Adrenal gland (tissue), 12 donors: ENCODE data around the gene UNC93A. TPM values are rescaled to one million over a fixed set of nuclear protein-coding genes. Genes with fewer than 3 reads are reported as not detected.
"Not testable (repeated sequence)": the region's sequence is repeated elsewhere in the genome, so short reads cannot be mapped to it uniquely, and the experiment has no call there.

Experiments used
- DNase-seq, 7 donors: peaks; one replicate each; pipeline ENCODE4 v3.0.0-alpha.2; 2019 to 2020
- H3K27ac ChIP-seq, 5 donors: fragments of 200-600 bp; sonication (generic) in 4 of 5; 1 replicate in 3 of 5; 2 replicates in 2 of 5; pipeline versions ENCODE4 v1.5.1 to v1.8.0; 2016 to 2020; ENCODE audit warnings: mild to moderate bottlenecking in 1 of 5
- H3K27me3 ChIP-seq: fragments of 200-600 bp; 2 replicates; pipeline ENCODE4 v1.8.0; 2021
- H3K36me3 ChIP-seq, 2 donors: fragments of 200-600 bp; replicated peaks in 1 of 2; 1 replicate in 1 of 2; 2 replicates in 1 of 2; pipeline versions ENCODE4 v1.5.1 to v1.8.0; 2018 to 2022
- H3K4me1 ChIP-seq, 2 donors: fragments of 200-600 bp; replicated peaks in 1 of 2; 1 replicate in 1 of 2; 2 replicates in 1 of 2; pipeline versions ENCODE4 v1.5.1 to v1.8.0; 2018 to 2021
- H3K4me3 ChIP-seq, 4 donors: fragments of 200-600 bp; sonication (generic) in 3 of 4; one replicate each; pipeline ENCODE4 v1.5.1; 2016 to 2018
- H3K9me3 ChIP-seq, 3 donors: fragments of 200-600 bp; sonication (generic) in 1 of 3; replicated peaks in 1 of 3; 1 replicate in 2 of 3; 2 replicates in 1 of 3; pipeline versions ENCODE4 v1.5.1 to v1.8.0; 2016 to 2021
- CTCF ChIP-seq, 6 experiments: fragments of 450-650 bp in 4 of 6; fragments of 200-600 bp in 2 of 6; sonication (generic) in 1 of 6; IDR thresholded peaks; 1 replicate in 5 of 6; 2 replicates in 1 of 6; pipeline versions ENCODE4 v1.5.1 to v1.8.0; 2016 to 2021; ENCODE audit warnings: antibody characterized with exemption in 6 of 6, mild to moderate bottlenecking in 2 of 6, moderate library complexity in 1 of 6
- POLR2A ChIP-seq, 2 donors: fragments of 450-650 bp; IDR thresholded peaks; one replicate each; pipeline ENCODE4 v1.6.1; 2017; ENCODE audit warnings: antibody characterized with exemption in 2 of 2, mild to moderate bottlenecking in 2 of 2, moderate library complexity in 1 of 2
- WGBS, 4 donors: extraction: QIAGEN DNeasy Blood & Tissue Kit in 2 of 4; methylation state at CpG; one replicate each; pipeline versions ENCODE4 v1.1.5 to v1.1.7; 2013 to 2017; 5-methylcytosine and 5-hydroxymethylcytosine counted together
- intact Hi-C, 2 donors: fragments of 100-400 bp; cut with DNase I; formaldehyde crosslinking; loops; one replicate each; pipeline versions ENCODE4 v1.14.1 to v1.15.0; 2022 to 2023
- polyA plus RNA-seq, 3 donors: library from polyadenylated mRNA; stranded (reverse); fragments of 200-250 nt in 2 of 3; fragments of 350-450 nt in 1 of 3; fragmentation: Illumina TruSeq in 1 of 3; extraction: RNeasy Lipid Tissue Mini Kit (QIAGEN cat#74804) in 1 of 3; gene quantifications; one replicate each; pipeline ENCODE4 v1.2.3, GENCODE V29; 2013 to 2014
- total RNA-seq, 9 donors: library from RNA; depleted of rRNA in 4 of 9; stranded (reverse); fragments of >200 nt in 4 of 9; fragments of 120-200 nt in 1 of 9; fragmentation: NEBNext Ultra II Directional in 1 of 9; extraction: Animal tissue kit (Norgen Biotek cat#: 25700) in 1 of 9; gene quantifications; one replicate each; pipeline versions ENCODE4 v1.1.0 to v1.2.4, GENCODE V29; 2013 to 2023
- donor health status: healthy with polysubstance abuse.
- donor health status: Bipolar disorder and iron deficiency.
- donor health status: DM: yes; HTN: yes; CAD: no.
- donor health status: DM: no; HTN: no; CAD: no.
- donor health status: DM: no; HTN: no; CAD: no.
- donor health status: DM: yes; HTN: yes; CAD: no.

The UNC93A gene
- total and polyA plus RNA-seq, 12 donors: not detected

DNA sequence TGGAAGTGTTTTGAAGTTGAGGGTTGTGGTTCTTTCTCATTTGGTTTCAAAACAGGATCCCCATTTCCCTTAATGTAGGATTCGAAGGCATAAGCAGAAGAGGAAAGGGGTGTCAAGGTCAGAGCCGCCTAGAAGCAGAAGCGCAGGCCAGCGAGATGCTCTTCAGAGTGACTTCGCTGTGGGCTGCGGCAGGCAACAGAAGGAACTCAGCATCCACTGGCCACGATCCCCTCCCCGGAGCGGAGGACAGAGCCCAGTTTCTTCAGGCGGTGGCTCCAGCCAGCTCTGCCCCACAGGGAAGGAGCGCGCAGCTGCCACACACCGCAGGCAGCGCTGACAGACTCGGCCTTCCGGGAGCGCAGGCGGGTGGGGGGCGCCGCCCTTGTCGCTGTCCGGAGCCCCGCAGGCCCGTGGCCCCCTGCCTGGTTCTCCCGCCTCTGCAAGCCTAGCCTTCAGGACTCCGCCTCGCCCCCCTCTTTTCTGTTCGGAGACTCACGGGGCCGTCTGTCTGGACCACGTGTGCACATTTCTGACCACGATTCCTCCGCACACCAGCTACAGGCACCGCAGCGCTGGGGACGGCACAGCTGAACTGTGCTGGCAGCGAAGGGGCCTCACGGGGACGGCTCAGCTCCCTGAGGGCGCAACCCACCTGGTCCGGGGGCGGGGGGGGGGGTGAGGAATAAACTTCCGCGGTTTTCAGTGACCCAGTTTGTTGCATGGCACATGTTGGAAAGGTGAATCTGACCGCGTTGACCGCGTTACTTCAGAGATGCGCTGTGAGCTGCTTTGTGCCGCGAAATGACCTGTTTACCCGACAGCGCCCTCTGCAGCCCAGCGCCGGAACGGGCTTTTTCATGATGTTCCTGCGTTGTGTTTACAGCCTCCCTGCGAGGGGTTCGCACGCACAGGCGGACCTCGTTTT is 59.9 kb downstream of the UNC93A start:
- Histone ChIP-seq H3K27me3 (no peaks in the 10 kb centered on the region), H3K4me1 (peaks cover 0 to 5% of the 10 kb centered on the region in 2 donors), H3K4me3 (peak overlapping the region in 2 of 4 donors; percentile 19 to 56), H3K36me3 (no peaks in the 10 kb centered on the region), H3K9me3 (no peaks in the 10 kb centered on the region), H3K27ac (peak overlapping the region in 1 of 5 donors; percentile 40)
- whole genome bisulfite sequencing, 4 donors: 1 to 2% (median 1%) methylated on average over 24 to 62 of the region's 62 CpGs
- DNase-seq: peak; percentile 33 to 84 (median 58)
- intact Hi-C loops: no loop called here
- TF ChIP-seq POLR2A (IDR thresholded peaks at IDR 0.05): no peak
- peak; percentile 24 to 56 (median 40) for TF ChIP-seq CTCF (IDR thresholded peaks at IDR 0.05)

DNA sequence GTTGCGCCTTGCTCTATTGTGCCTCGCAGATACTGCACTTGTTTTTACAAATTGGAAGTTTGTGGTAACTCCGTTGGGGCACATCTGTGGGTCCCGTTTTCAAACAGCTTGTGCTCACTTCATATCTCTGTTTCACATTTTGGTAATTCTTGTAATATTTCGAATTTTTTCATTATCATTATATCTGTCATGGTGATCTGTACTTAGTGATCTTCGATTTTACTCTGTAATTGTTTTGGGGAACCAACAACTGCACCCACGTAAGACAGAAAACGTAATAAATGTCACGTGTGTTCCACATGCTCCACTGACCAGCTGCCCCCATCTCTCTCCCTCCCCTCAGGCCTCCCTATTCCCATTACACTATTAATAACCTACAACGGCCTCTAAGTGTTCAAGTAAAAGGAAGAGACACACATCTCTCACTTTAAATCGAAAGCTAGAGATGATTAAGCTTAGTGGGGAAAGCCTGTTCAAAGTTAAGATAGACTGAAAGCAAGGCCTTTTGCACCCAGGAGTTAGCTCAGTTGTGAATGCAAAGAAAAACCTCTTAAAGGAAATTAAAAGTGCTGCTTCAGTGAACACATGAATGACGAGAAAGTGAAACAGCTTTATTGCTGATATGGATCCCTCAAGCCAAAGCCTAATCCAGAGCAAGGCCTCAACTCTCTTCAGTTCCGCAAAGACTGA is 60.7 kb downstream of the UNC93A start:
- TF ChIP-seq CTCF (IDR thresholded peaks at IDR 0.05): no peak
- no peak for TF ChIP-seq POLR2A (IDR thresholded peaks at IDR 0.05)
- DNase-seq: no peak
- H3K4me1 ChIP-seq: peaks cover 0 to 5% of the 10 kb centered on the region in 2 donors
- 51 to 57% (median 56%) methylated on average over 13 of the region's 13 CpGs for WGBS, 4 donors
- no peaks in the 10 kb centered on the region for H3K27me3 ChIP-seq
- peak overlapping the region in 1 of 4 donors; percentile 56 for H3K4me3 ChIP-seq
- no peaks in the 10 kb centered on the region for H3K9me3 ChIP-seq
- intact Hi-C loops: no loop called here
- no peak overlapping the region for H3K27ac ChIP-seq
- H3K36me3 ChIP-seq: no peaks in the 10 kb centered on the region

DNA sequence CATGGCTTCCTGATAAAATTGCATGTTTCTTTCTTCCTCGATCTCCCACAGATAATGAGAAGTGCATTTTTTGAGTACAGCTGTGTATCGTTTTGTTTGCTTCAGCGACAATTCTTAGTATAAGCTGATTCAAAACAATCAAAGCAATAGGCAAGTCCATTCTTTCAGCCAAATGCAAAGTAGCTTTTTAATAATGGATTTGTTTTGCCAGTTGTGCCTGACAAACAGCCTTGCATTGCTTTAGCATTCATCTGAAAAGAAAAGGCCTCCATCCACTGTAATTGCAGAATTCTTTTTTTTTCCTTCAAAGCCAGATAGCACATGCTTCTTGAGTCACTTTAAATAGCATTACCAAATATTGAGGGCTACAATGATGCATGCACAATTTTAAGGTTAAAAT is 65.8 kb downstream of the UNC93A start:
- H3K27ac ChIP-seq: no peak overlapping the region
- intact Hi-C loops: no loop called here
- no peak overlapping the region for H3K4me3 ChIP-seq
- no peaks in the 10 kb centered on the region for H3K4me1 ChIP-seq
- no peaks in the 10 kb centered on the region for H3K9me3 ChIP-seq
- no peaks in the 10 kb centered on the region for H3K36me3 ChIP-seq
- TF ChIP-seq POLR2A (IDR thresholded peaks at IDR 0.05) (no peak), CTCF (IDR thresholded peaks at IDR 0.05) (no peak)
- WGBS, 4 donors: 72 to 81% (median 80%) methylated on average over 3 of the region's 3 CpGs
- H3K27me3 ChIP-seq: no peaks in the 10 kb centered on the region
- no peak for DNase-seq

DNA sequence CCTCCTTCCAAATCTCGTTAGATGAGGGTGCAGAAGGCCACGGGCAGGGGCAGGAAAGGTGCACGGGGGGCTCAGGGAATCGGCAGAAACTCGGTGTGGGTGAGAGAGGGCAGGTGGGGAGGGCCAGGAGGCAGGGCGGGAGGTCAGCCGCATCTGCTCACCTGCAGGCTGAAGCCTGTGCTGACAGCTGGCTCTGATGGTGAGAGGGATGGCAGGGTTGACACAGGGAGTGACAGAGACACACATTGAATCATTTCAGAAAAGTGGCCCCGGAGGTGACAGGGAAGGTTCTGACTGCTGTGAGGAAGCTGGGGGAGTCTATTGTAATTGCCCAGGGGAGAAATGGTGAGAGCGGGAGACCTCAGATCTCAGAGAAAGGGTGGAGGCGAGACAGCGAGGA is 67.3 kb downstream of the UNC93A start:
- H3K9me3 ChIP-seq, H3K27me3 ChIP-seq, H3K4me3 ChIP-seq, H3K36me3 ChIP-seq, H3K27ac ChIP-seq, DNase-seq, H3K4me1 ChIP-seq, intact Hi-C loops: not testable (repeated sequence)
- WGBS, 4 donors: 52 to 71% (median 64%) methylated on average over 3 to 4 of the region's 11 CpGs

DNA sequence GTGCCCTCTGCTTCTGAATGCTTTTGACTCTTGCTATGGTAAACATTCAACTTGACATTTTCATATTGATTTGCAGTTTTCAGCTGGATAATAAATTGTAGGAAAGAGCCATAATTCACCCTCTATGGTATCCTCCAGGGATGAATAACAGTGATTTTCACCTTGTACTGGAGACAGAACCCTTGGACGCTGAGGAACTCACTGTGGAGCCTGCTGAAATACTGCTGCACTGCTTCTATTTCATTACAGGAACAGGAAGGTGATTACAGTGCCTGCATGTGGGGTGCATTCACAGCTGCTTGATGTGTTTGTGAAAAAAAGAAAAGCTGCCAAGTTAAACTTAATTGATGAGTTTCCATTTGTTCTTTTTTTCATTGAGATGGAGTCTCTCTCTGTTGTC is 70.1 kb downstream of the UNC93A start:
- H3K9me3 ChIP-seq, DNase-seq, intact Hi-C loops, H3K27me3 ChIP-seq, H3K4me1 ChIP-seq, H3K36me3 ChIP-seq, H3K4me3 ChIP-seq, H3K27ac ChIP-seq: not testable (repeated sequence)
- WGBS, 4 donors: 41 to 59% (median 49%) methylated on average over 1 of the region's 1 CpG
